GM19025 (cell line): ENCODE data around the gene LYRM4.

Experiments used
- ATAC-seq: cut with Tn5 transposase; IDR thresholded peaks from one replicate; pipeline ENCODE4 v1.9.1; 2021; ENCODE audit warnings: mild to moderate bottlenecking, low read depth, moderate library complexity; ENCODE audit not compliant: unreplicated experiment

LYRM4 gene

DNA sequence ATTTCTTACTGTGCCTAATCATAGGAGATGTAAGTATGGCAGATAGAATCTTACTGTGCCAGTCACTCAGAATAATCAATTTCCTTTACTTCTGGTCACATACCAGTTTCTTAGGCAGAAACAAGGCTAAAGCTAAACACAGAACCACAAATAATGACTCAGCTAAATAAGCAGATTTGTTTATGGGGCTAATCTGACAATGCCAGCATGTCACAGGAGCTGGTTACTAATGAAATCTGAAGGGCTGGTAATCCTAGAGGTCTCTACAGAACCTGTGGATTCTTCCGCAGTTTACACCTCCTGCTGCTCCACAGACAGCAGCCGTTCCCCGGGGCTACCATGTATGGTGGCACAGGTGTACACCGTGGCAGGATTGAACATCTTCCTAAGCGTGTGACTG, 80.8 kb downstream of the LYRM4 start:
- ATAC-seq = no peak

DNA sequence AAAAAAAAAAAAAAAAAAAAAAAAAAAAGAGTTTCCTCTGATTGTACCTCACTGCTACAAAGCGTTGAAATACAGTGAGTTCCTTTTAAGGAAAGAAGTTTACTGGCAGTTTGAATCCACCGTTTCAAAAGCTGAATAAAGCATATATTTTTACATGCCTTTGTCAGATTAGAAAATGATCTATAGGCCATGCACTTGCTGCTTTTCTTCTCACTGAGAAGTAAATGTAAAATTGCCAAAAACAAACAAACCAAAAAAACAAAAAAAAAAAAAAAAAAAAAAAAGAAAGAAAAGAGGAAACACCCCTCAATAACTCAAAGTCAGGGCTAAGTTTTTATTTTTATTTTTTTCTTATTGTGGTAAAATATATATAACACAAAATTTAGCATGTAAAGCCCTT, 81.9 kb downstream of the LYRM4 start:
- ATAC-seq = no peak

DNA sequence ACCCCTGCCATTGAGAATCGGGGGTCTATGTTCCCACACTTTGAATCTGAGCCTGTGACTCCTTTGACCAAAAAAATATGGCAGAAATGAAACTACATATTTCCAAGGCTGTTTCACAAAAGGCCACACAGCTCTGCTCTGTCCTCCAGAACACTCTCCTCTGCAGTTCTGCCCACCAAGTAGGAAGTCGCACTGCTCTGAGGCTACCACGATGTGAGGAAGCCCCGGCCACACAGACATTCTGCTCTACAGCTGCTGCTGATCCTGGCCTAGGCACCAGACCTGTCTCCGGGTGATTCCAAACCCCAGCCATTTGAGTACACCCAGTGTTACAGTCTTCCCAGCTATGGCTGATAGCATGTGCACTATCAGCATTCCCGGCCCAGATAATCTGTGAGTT, 85.1 kb downstream of the LYRM4 start:
- no peak for ATAC-seq

DNA sequence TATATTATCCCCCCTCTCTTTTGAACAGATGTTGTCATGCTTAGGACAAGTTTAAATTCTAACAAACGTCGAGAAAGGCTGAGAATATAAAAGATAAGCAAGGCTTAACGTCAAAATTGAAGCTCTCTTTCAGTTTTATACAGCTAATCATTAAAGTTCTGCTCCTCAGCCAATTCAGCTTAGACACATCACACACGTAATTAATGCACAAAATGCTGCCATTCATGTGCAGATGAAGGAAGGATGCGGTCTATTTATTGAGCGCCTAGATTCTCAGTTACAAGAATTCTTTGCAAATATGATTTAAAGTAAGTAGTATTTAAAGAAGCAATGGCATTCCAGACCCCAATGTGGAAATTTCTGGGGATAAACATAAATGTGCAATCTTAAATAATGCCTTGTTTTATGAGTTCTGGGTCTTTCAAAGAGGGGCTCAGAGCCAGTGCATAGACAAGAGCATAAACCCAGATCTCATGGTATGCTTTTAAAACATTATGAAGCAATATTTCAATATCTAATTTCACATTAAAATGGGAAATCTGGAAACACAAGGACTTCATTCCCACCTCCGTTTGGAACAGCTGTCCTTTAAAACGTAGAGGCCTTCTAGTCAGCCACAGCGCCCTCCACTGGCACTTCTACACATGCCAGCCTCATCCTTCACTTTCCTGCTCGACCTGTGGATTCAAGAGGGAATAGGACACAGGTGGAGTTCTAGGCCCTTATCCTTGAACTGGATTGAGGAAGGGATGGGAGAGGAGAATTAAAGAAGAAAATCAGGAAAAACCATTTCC, 85.8 kb downstream of the LYRM4 start:
- no peak for ATAC-seq

DNA sequence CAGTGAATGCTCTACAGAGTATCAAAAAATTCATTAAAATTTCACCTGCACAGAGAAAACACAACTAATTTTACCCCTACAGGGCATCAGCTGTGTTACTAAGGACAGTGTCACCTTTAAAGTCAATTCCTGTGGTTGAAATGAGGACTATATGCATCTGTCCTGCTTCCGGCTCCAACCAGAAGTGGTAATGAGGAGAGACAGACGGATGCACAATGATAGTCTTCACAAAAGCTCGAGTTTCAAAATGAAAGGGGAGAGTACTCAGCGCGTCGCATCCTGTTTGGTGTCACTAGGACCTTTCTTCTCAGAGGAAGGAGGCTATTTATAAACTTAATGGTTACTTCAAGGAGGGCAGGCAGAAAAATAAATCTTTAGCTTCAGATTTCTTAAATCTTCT, 86.5 kb downstream of the LYRM4 start:
- ATAC-seq = peak; percentile 85

DNA sequence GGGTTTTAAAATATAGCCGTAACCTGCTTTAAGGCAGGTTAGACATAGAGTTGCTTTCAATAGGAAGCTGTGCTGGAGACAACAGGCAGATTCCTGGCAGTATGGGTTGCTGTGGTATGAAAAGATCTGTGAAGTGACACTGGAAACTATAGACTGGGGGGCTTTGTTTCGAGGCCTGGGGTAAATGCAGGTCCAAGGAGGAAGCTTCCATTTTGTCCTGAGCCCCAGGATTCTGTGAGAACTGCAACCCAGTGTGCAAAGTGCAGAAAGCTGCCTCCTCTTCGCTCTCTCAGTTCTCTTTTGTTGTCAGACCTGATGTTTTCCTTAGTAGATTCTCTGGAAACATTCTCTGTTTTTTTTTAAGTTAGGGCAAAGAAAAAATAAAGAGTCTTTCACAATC, 86.9 kb downstream of the LYRM4 start:
- peak; percentile 20 for ATAC-seq

DNA sequence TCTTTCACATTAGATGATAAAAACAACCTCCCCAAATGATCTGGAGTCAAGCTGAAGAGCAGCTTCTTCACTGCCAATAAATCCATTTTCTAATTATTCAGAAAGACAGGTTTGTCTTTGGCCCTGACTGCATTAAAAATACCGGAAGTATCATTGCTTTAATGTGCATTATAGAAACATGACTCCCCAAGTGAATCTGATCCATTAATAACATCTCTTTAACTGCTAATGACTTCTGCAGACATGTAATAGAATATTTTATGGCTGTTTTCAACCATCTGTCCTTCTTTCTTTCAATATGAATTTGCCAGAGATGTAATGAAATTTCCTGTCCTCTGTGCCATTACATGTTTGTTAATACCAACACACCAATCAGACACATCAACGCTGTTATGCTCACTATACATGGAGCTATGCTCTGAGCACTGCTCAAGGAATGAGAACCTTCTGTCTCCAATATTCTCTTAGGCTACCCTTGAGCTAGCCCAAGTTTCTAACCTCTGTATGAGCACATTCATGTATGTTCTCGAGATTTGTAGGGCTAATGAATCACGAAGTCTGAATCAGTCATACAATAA, 87.8 kb downstream of the LYRM4 start:
- no peak for ATAC-seq

DNA sequence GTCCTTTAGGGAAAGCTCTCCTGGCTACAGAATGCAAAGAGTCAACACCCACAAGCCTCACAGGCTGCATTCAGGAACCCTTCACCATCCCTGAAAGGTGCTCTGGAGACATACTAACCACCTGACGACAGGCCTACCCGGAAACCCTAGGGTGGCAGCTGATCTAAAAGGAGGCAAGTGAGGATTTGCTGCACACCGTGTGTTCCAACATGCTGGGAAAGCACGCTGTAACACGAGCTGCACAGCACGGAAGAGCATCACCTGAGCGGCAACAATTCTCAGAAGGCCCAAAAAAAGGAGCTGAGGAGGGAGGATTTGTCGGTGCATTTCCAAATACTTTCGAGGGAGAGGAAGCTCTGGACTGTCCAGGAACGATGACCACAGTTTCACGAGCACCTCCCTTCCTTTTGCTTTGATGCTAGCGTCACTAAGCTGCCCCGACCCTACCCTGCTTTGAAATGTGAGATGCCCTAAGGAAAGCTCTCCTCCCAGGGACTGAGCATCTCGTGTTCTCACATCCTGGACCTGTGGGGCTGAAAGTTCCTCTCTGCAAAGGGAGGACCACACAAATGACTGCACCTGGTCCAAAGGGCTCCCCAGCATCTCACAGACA, 88.6 kb downstream of the LYRM4 start:
- ATAC-seq = no peak

- ATAC-seq = no peak
Observed at GRCh38 chr6:5167501-5167900, 93.2 kb downstream of the LYRM4 start.

DNA sequence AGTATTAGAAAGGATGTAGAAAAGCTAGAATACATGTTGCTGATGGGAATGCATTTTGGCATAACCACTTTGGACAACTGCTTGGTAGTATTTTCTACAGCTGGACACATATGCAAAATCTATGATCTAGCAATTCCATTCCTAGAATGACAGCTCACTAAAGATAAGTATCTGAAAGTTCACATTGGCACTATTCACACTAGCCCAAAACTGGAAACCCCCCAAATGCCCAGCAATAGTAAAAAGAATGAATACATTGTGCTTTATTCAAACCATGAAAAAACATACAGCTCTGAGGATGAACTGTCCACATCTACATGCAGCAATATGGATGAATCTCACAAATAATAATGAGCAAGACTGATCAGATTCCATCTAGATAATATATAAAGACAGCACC, 96.7 kb downstream of the LYRM4 start:
- ATAC-seq = peak; percentile 48

DNA sequence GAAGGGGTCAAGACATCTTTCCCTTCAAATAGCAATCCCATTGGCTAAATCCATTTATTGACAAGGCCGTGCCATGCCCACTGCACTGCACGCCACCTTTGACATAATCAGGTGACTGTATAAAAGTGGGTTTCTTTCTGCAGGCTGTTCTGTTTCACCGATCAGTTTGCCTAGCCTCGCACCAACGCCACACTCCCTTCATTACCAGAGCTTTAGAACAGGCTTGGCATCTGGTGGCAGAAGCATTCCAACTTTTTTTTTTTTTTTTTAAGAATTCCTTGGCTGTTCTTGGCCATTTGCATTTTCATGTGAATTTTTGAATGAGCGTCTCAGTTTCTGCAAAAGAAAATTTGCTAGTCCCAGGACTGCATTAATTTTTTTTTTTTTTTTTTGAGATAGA, 97.5 kb downstream of the LYRM4 start:
- no peak for ATAC-seq

GRCh38 chr6:5162355-5162754, 98.4 kb downstream of the LYRM4 start:
- ATAC-seq = no peak

DNA sequence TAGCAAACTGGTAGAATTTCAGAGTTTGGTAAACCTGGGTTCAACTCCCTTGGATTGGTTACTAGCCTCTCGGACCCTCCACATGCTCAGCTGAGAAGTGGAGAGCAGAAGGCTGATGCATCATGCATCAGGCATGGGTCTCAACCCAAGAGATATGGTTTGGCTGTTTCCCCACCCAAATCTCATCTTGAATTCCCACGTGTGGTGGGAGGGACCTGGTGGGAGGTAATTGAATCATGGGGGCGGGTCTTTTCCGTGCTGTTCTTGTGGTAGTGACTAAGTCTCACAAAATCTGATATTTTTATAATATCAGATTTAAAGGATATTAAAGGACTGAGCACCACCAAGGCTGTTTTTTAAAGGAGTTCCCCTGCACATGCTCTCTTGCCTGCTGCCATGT, 100.5 kb downstream of the LYRM4 start:
- no peak for ATAC-seq

DNA sequence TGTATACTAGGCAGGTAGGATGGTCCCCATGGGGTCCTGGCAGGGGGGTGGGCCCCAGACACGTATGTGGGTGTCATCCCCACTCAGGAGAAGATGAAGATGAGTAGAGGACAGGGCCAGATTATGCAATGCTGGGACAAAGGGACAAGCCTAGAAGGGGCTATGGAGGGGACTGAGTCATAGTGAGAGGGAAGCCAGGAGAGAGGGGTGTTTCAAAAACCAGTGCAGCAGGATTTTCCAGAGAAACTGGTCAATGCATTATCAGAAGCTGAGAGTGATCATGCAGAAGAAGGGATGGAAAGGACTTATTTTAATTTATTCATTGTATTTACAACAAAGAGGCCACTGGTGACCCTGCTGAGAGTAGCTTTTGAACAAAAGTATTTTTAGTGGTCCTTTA, 101.6 kb downstream of the LYRM4 start:
- no peak for ATAC-seq

- ATAC-seq = no peak
Observed at GRCh38 chr6:5158180-5158579, 102.6 kb downstream of the LYRM4 start.

DNA sequence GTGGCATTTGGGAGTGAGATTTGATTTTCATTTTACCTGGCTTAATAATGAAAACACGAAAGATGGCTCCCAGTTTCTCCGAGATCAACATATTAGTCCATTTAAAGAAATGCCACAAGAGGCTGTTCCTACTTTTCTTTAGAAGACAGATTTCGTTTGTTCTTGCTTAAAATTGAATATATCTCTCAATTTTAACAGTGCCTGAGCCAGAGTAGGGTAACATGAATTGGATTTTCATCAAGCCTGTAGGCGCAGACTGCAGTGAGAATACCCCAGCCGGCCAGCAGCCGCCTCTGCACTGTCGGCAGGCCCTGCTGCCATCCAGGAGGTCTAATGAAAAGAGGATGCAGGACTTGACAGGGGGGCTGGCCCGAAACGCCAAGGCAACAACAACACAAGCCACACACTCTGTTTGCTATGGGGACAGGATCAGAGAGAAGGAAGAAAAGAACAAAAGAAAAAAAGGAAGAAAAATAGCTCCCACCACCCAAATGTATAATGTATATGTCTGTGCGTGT, 103.1 kb downstream of the LYRM4 start:
- ATAC-seq = no peak

DNA sequence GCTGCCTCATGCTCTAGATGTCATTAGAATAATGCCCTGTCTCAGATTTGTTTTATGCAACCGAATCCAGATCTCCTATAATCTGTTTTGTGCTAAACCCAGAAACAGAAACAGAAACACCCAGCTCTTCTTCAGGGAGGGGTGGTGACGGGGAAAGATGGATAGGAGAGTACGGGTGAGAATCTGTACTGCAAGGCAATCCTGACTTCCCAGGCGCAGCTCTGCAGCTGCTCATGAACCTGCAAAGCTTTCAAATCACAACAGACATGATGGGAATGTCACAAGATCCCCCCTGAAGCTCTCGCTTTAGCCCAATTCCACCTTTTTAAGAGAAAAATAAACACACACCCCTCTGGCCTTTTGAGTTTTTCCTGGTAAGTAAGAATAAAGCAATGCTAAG, 104.1 kb downstream of the LYRM4 start:
- no peak for ATAC-seq

DNA sequence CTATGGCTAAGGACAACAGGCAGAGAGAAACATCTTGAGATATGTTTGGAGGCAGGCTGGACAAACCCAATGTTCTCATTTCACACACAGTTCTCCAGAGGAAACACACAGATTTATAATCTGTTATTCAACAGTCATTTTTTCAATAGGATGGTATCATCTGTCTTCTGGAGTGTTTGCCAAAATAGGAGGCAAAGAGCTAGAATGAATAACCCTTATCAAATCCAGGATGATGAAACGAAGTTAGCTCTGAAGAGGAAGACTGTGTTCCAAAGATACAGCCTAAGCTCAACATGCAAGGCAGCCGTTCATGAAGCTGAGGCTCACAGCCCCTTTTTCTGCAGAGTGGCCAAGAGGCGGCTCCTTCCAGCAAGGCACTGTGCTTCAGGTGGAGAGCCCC, 104.8 kb downstream of the LYRM4 start:
- ATAC-seq = no peak

- no peak for ATAC-seq
Observed at GRCh38 chr6:5153186-5153585, 107.6 kb downstream of the LYRM4 start.

GRCh38 chr6:5152460-5152859, 108.3 kb downstream of the LYRM4 start:
- ATAC-seq = no peak

- ATAC-seq = no peak
Observed at GRCh38 chr6:5151955-5152401, 108.8 kb downstream of the LYRM4 start.
